ENCODE data around the gene RNF41.

The RNF41 gene

GRCh38 chr12:56244494-56244893, 22.8 kb upstream of the RNF41 start:
- no peak overlapping the region for H3K4me3 ChIP-seq (ENCODE audit: low read depth, low read length)
- DNase-seq (ENCODE audit: low read depth): no peak
- no peak for TF ChIP-seq CTCF (IDR thresholded peaks at IDR 0.05; ENCODE audit: low read depth, low read length, missing control alignments)

- H3K4me3 ChIP-seq (ENCODE audit: low read depth, low read length): no peak overlapping the region
- TF ChIP-seq CTCF (IDR thresholded peaks at IDR 0.05; ENCODE audit: low read depth, low read length, missing control alignments): no peak
- DNase-seq (ENCODE audit: low read depth): no peak
Measured at GRCh38 chr12:56243731-56244181, 22.0 kb upstream of the RNF41 start.

- no peak for DNase-seq (ENCODE audit: low read depth)
- TF ChIP-seq CTCF (IDR thresholded peaks at IDR 0.05; ENCODE audit: low read depth, low read length, missing control alignments): no peak
- no peak overlapping the region for H3K4me3 ChIP-seq (ENCODE audit: low read depth, low read length)
Measured at GRCh38 chr12:56242986-56243385, 21.3 kb upstream of the RNF41 start.

GRCh38 chr12:56241424-56242303, 19.9 kb upstream of the RNF41 start:
- TF ChIP-seq CTCF (IDR thresholded peaks at IDR 0.05; ENCODE audit: low read depth, low read length, missing control alignments): no peak
- no peak for DNase-seq (ENCODE audit: low read depth)

GRCh38 chr12:56237552-56237951, 15.8 kb upstream of the RNF41 start:
- H3K4me3 ChIP-seq (ENCODE audit: low read depth, low read length): no peak overlapping the region
- no peak for TF ChIP-seq CTCF (IDR thresholded peaks at IDR 0.05; ENCODE audit: low read depth, low read length, missing control alignments)
- no peak for DNase-seq (ENCODE audit: low read depth)

More at GRCh38 chr12:56241424-56242303, 19.9 kb upstream of the RNF41 start:
- H3K4me3 ChIP-seq (ENCODE audit: low read depth, low read length): no peak overlapping the region

- no peak for TF ChIP-seq CTCF (IDR thresholded peaks at IDR 0.05; ENCODE audit: low read depth, low read length, missing control alignments)
- H3K4me3 ChIP-seq (ENCODE audit: low read depth, low read length): no peak overlapping the region
- no peak for DNase-seq (ENCODE audit: low read depth)
Measured at GRCh38 chr12:56236985-56237384, 15.3 kb upstream of the RNF41 start.

- TF ChIP-seq CTCF (IDR thresholded peaks at IDR 0.05; ENCODE audit: low read depth, low read length, missing control alignments): no peak
- DNase-seq (ENCODE audit: low read depth): no peak
- no peak overlapping the region for H3K4me3 ChIP-seq (ENCODE audit: low read depth, low read length)
Measured at GRCh38 chr12:56236091-56236490, 14.4 kb upstream of the RNF41 start.

Data from GM12864 (cell line).